ENCODE measurements around the gene ASB7.

GRCh38 chr15:100686725-100687473 lies 84.5 kb downstream of the ASB7 start:
- TF ChIP-seq CTCF (IDR thresholded peaks at IDR 0.05) (no peak), POLR2A (IDR thresholded peaks at IDR 0.05) (no peak), EP300 (IDR thresholded peaks at IDR 0.05; ENCODE audit: low read depth) (no peak)

Data from transverse colon (tissue), 3 donors.